Hippocampal formation (tissue), 2 donors: ENCODE data around the gene TRAPPC8.
"Not testable (repeated sequence)": the region's sequence is repeated elsewhere in the genome, so short reads cannot be mapped to it uniquely, and the experiment has no call there.

Experiments used
- DNase-seq, 2 donors: peaks; one replicate each; lab custom pipeline; 2025; lab: John Stamatoyannopoulos, UW

The TRAPPC8 gene

GRCh38 chr18:31942291-31942998, 483 bp downstream of the TRAPPC8 start:
- DNase-seq = peak in 1 of 2 donors; percentile 34

GRCh38 chr18:31941010-31941809, 1.7 kb downstream of the TRAPPC8 start:
- DNase-seq = no peak

GRCh38 chr18:31934773-31935172, 8.2 kb downstream of the TRAPPC8 start:
- DNase-seq = not testable (repeated sequence)

GRCh38 chr18:31931886-31932240, 11.1 kb downstream of the TRAPPC8 start:
- no peak for DNase-seq

GRCh38 chr18:31931163-31931885, 11.6 kb downstream of the TRAPPC8 start:
- no peak for DNase-seq

GRCh38 chr18:31929273-31929672, 13.7 kb downstream of the TRAPPC8 start:
- DNase-seq = no peak

- not testable (repeated sequence) for DNase-seq
Measured at GRCh38 chr18:31926988-31927387, 15.9 kb downstream of the TRAPPC8 start.

GRCh38 chr18:31920277-31920676, 22.7 kb downstream of the TRAPPC8 start:
- no peak for DNase-seq

GRCh38 chr18:31919366-31919765, 23.6 kb downstream of the TRAPPC8 start:
- not testable (repeated sequence) for DNase-seq

GRCh38 chr18:31918733-31919132, 24.2 kb downstream of the TRAPPC8 start:
- DNase-seq = no peak

GRCh38 chr18:31901063-31901462, 41.9 kb downstream of the TRAPPC8 start:
- no peak for DNase-seq

- DNase-seq = not testable (repeated sequence)
Measured at GRCh38 chr18:31899771-31900170, 43.2 kb downstream of the TRAPPC8 start.

- no peak for DNase-seq
Measured at GRCh38 chr18:31892936-31893335, 50.0 kb downstream of the TRAPPC8 start.

GRCh38 chr18:31891566-31891965, 51.4 kb downstream of the TRAPPC8 start:
- no peak for DNase-seq

GRCh38 chr18:31884020-31884419, 58.9 kb downstream of the TRAPPC8 start:
- no peak for DNase-seq

- no peak for DNase-seq
Measured at GRCh38 chr18:31880186-31880898, 62.6 kb downstream of the TRAPPC8 start.

- no peak for DNase-seq
Measured at GRCh38 chr18:31878358-31878757, 64.6 kb downstream of the TRAPPC8 start.

- DNase-seq = no peak
Measured at GRCh38 chr18:31877900-31878299, 65.0 kb downstream of the TRAPPC8 start.

- no peak for DNase-seq
Measured at GRCh38 chr18:31876707-31877106, 66.2 kb downstream of the TRAPPC8 start.

- no peak for DNase-seq
Measured at GRCh38 chr18:31875301-31875700, 67.6 kb downstream of the TRAPPC8 start.

- DNase-seq = no peak
Measured at GRCh38 chr18:31863103-31863502, 79.8 kb downstream of the TRAPPC8 start.

- DNase-seq = no peak
Measured at GRCh38 chr18:31860488-31860887, 82.4 kb downstream of the TRAPPC8 start.
